NCI-H2196 (cell line): Measurements from ENCODE around the gene AFF2.

Experiments
- DNase-seq: peaks from one replicate; lab custom pipeline; 2025; ENCODE audit not compliant: unreplicated experiment; lab: John Stamatoyannopoulos, UW

AFF2 gene

DNA sequence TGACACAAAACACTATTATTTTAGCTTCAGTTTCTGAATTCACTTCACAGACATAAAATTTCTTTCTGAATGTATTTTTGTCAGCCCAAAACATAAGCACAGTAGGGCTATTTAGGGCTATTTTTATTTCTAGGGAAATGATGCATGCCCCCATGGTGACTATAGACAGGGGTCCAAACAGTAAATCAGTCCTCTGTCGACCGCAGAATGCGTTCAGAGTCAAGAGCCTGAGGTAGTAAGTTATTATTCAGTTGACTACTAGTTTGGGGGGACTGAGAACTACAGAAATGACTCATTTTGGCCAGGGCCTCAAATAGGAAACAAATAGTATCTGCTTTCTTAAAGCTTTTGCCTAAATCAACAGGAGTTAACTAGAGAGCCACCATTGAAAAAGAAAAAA is 414.4 kb downstream of the AFF2 start:
- DNase-seq, result no peak

- DNase-seq, result no peak
These were observed 415.1 kb downstream of the AFF2 start for GRCh38 chrX:148915474-148915873.

GRCh38 chrX:148917441-148917840 is 417.0 kb downstream of the AFF2 start:
- DNase-seq, result no peak

DNA sequence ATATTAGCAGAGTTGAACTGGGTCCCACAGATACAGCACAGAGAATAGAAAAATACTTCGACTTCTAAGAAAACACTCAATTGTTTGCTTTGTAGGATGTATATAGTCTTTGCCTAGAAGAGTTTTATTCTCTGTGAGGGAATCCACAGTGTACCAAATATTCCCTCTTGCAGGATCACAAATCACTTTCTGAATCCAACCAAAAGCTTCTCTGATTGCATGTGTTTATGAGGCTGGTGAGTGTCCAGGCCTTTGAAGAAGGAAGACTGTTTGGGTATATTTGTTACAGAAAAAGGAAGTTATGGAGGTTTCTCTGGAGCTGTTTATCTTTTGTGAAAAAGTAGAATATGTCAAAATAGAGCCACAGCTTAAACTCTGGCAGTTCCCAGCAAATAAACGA is 423.2 kb downstream of the AFF2 start:
- no peak for DNase-seq

DNA sequence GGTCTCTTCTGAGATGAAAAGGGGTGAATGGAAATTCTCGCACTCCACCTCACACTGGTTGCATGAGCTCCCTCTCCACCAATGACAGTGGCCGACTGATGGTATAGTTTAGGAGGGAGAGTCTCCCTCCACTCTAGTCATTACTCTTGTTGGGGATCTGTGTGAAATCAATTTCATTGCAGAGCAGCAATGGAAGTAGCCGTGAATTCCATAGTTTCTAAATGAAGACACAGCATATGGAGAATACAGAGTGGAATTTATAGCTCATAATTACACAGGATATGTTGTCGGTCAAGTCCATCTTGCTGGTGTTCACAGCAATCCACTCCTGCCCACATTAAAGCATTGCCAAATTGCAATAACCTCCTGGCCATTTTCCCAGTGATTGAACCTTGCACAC is 426.0 kb downstream of the AFF2 start:
- DNase-seq, result no peak

GRCh38 chrX:148928811-148929210 is 428.4 kb downstream of the AFF2 start:
- DNase-seq, result no peak

- no peak for DNase-seq
These were observed 429.3 kb downstream of the AFF2 start for GRCh38 chrX:148929686-148930085.

- DNase-seq, result no peak
These were observed 429.9 kb downstream of the AFF2 start for GRCh38 chrX:148930206-148930729.

DNA sequence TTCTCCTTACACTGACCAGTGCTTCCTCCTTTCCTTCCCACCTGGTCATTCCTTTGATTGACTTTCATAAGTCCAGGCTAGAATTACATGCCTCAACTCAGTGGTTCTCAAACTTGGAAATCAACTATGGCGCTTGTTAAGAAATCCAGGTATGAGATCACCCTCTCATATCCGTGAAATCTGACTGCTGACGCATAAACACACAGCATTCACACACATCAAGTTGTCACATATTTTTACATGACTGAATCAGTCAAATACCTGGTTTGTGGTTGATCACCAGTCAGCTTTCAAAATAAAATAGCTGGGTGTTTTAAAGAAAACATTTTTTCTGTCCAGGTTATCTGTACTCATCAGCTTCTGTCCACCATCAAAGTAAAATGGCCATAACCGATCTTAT is 433.5 kb downstream of the AFF2 start:
- DNase-seq, result no peak

DNA sequence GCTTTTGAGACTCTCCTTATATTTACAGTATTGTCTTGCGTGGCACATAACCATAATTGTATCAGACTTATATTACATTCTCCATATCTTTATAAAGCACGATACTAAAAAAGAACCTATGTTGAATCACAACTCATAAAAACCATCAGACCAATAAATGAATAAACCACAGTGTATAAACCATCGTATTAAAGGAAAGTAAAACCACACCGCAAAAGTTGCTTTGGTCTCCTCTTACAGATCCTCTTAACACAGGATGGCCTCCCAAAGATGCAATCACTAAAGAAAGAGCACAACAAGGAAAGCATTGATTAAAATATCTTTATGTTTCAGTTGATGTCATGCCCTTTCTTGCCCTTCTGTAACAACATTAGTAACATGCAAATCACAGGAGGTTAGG is 437.9 kb downstream of the AFF2 start:
- DNase-seq, result no peak

- no peak for DNase-seq
These were observed 440.1 kb downstream of the AFF2 start for GRCh38 chrX:148940411-148940996.

GRCh38 chrX:148942754-148943153 is 442.3 kb downstream of the AFF2 start:
- DNase-seq, result no peak

GRCh38 chrX:148947399-148947975 is 447.1 kb downstream of the AFF2 start:
- DNase-seq, result no peak

DNA sequence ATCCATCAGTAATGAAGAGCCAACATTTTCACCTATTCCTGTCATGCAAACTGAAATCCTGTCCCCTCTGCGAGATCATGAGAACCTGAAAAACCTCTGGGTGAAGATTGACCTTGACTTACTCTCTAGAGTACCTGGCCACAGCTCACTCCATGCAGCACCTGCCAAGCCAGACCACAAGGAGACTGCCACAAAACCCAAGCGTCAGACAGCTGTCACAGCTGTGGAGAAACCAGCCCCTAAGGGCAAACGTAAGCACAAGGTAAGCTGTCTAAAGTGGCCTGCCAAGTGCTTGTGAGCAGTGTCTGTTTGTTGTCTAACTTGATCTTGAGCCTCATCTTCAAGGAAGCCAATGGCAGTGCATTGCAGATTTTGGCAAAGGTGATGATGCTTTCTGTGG is 455.9 kb downstream of the AFF2 start:
- no peak for DNase-seq

- no peak for DNase-seq
These were observed 458.5 kb downstream of the AFF2 start for GRCh38 chrX:148958901-148959300.

DNA sequence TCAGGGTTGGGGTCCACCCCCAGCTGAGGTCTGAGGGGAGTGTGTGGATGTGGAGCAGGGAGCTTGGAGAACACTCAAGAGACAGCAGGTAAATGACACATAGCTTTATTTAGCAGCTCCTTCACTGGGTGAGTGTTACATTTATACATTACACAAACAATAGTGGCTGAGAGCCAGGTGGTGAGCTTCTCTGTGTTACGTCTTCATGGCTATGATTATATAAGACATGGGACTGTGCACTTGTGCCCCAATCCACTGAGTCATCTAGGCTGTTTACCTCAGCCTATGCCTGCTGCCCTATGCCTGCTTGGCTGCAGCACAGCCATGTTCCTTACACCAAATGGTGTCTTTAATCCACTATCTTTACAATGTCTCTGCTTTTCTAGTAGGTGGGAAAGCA is 459.6 kb downstream of the AFF2 start:
- no peak for DNase-seq

DNA sequence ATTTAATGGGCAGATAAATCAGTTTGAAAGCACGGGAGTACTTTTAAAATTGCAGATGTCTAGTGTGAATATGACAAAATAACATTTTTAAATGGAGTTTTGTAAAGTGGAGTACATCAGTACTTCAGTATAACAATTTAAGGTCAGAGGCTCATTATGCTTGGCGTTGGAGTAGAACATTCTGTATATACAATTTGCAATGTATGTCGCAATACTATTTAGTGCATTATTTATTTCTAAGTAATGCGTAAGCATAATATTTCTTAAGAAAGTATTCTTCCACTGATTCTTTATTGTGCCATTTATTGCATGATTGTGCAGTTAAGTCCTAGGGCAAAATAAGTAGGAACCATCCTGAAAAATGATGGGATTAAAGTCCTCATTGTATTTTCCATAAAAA is 461.6 kb downstream of the AFF2 start:
- no peak for DNase-seq

DNA sequence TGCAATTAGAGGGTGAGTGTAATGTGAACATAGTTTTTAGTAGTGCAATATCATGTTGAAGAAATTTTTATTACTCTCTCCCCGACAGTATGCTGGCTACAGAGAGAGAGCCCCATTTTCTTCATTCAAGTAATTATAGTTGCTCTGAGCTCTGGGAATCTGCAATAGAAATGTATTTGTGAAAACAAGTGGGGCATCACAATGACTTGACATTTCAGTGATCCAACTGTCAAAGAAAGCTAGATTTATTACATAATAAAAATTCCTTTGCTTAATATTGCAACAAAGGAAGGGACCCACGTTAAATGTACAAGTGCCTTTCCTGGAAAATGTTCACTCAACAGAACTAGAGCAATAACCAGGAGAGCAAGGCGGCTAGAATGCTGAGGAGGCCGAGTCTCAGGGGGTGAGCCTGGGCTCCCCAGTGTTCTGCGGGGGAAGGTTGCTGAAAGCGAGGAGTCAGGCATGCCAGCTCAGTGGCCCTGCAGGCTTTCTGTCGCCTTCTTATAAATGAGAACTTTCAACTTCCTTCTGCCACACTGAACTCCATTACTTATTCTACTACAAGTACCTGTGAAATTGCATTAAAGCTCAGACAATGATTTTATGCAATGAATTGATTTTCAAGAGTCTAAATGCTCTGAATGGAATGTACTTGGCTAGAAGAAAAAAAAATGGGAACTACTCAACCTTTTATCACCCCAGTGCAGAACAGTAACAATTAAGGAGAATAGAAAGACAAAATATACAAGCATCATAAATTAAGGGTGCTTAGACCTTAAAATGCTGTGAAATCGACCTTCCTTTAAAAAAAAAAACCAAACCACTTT is 476.4 kb downstream of the AFF2 start:
- DNase-seq, result no peak

DNA sequence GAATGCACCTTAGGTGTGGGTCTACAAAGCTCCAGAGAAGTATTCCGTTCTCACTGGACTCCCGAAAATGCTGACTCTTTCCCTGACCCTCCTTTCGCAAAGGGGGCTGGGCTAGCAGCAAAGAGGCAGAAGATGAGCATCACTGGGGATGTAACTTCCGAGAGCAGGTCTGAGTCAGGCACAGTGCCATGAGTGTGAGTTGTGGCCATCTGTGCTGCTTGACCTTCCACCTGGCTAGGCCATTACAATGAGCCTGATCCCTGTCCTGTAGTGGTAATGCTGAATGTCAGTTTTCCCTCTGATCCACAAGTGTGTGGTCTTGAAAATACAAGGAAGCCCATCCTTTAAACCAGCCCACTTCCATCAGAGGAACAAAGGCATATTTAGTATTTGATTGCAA is 479.4 kb downstream of the AFF2 start:
- no peak for DNase-seq

- no peak for DNase-seq
These were observed 483.8 kb downstream of the AFF2 start for GRCh38 chrX:148984238-148984637.

- no peak for DNase-seq
These were observed 491.1 kb downstream of the AFF2 start for GRCh38 chrX:148991502-148991901.

DNA sequence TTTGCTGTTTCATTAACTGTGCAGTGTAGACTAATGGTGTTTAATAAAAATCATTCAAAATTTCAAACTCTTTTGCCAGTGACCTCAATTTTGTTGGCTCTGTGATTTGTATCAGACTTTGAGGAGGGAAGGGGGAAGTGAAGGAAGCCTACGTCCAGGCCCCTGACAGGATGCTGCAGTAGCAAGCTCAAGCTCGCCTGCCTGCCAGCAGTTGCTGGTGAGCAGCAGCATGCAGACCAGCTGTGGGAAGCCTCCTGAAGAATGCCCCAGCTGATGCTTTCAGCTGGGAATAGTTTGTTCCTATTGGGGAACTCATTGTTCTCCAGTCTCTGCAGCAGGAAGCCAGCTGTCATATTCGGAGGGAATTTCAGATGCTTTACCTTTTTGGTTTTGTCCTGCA is 495.2 kb downstream of the AFF2 start:
- no peak for DNase-seq
